KMS-11 (cell line): Measurements from ENCODE around the gene HSPA12A.

ENCODE experiments used
- H2AFZ ChIP-seq: fragments of 200-600 bp; sonication (generic); 2 replicates; pipeline ENCODE4 v1.6.1; 2016; ENCODE audit warnings: antibody characterized with exemption, mixed run types, low read depth
- H3K27ac ChIP-seq: fragments of 200-600 bp; sonication (generic); 2 replicates; pipeline ENCODE4 v1.6.1; 2016; ENCODE audit warnings: mild to moderate bottlenecking, mixed run types
- H3K27me3 ChIP-seq: fragments of 200-600 bp; sonication (generic); 2 replicates; pipeline ENCODE4 v1.6.1; 2017; ENCODE audit warnings: mild to moderate bottlenecking, low read depth, mixed run types, moderate library complexity; ENCODE audit not compliant: insufficient read depth
- H3K36me3 ChIP-seq: fragments of 200-600 bp; sonication (generic); 2 replicates; pipeline ENCODE4 v1.6.1; 2017; ENCODE audit warnings: mild to moderate bottlenecking, mixed run types; ENCODE audit not compliant: insufficient read depth
- H3K4me1 ChIP-seq: fragments of 200-600 bp; sonication (generic); 2 replicates; pipeline ENCODE4 v1.6.1; 2016; ENCODE audit warnings: mild to moderate bottlenecking, low read depth, mixed run types; ENCODE audit not compliant: poor library complexity, severe bottlenecking
- H3K4me2 ChIP-seq: fragments of 200-600 bp; sonication (generic); 2 replicates; pipeline ENCODE4 v1.7.0; 2016; ENCODE audit warnings: mild to moderate bottlenecking, mixed run types
- H3K4me3 ChIP-seq: fragments of 200-600 bp; sonication (generic); IDR thresholded peaks from 2 replicates; pipeline ENCODE4 v1.6.1; 2017; ENCODE audit warnings: low read depth, low read length, mixed read lengths; ENCODE audit not compliant: insufficient read depth
- H3K79me2 ChIP-seq: fragments of 200-600 bp; sonication (generic); 2 replicates; pipeline ENCODE4 v1.6.1; 2016; ENCODE audit warnings: low read depth, mixed run types; ENCODE audit not compliant: insufficient read depth
- H3K9ac ChIP-seq: fragments of 200-600 bp; sonication (generic); 2 replicates; pipeline ENCODE4 v1.6.1; 2016; ENCODE audit warnings: mild to moderate bottlenecking, mixed run types
- H4K20me1 ChIP-seq: fragments of 200-600 bp; sonication (generic); 2 replicates; pipeline ENCODE4 v1.6.1; 2016; ENCODE audit warnings: mild to moderate bottlenecking, mixed run types; ENCODE audit not compliant: insufficient read depth
- TF ChIP-seq, protein P1 (sequence below): fragments of 200-600 bp; sonication (generic); conservative IDR thresholded peaks from 2 replicates; pipeline ENCODE4 v1.6.1; 2017; ENCODE audit warnings: low read depth, mild to moderate bottlenecking, antibody characterized with exemption, low read length, moderate library complexity, mixed read lengths

HSPA12A gene

DNA sequence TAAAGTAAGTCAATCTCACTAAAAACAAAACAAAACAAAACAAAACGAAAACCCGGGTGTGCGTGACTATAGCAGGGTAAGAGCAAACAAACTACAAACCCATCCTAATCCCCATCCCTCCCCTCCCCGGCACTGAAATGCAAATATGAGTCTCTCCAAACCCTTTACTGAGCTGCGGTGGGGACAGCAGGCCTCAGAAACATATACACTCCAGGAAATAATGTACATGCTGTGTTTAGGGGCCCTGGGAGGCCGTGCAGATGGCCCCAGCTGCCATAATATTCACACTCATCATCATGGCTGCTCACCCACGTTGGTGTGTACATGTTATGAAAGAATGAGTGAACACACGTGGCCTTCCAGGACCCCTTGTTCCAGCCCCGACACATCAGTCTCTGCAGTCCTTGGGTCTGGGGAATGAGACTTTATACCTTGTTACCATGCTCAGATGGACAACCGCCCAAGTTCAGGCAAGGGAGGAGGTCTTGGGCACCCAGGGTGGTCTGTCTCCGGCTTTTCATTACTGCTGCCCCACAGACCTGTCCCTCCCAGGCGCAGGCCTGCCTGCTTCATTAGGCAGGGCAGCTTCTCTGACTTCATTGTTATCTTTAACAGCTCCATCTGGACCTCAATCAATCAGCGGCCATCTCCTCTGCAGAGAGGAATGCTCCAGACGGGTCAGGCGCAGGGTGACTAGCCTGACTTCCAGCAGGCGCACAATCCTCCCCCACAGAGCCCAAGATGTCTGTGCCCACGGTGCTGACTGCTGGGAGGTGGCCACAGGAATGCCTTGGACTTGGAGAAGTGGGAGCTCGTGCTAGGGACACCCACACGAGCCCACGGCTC is 20.6 kb downstream of the HSPA12A start:
- Histone ChIP-seq H3K27me3 (no peaks in the 10 kb centered on the region), H3K4me3 (no peak overlapping the region), H3K27ac (no peak overlapping the region), H3K36me3 (no peaks in the 10 kb centered on the region), H3K4me2 (no peak overlapping the region), H3K9ac (no peak overlapping the region), H3K4me1 (no peaks in the 10 kb centered on the region), H3K79me2 (no peaks in the 10 kb centered on the region), H2AFZ (no peak overlapping the region), H4K20me1 (no peaks in the 10 kb centered on the region)
- TF ChIP-seq, protein P1, sequence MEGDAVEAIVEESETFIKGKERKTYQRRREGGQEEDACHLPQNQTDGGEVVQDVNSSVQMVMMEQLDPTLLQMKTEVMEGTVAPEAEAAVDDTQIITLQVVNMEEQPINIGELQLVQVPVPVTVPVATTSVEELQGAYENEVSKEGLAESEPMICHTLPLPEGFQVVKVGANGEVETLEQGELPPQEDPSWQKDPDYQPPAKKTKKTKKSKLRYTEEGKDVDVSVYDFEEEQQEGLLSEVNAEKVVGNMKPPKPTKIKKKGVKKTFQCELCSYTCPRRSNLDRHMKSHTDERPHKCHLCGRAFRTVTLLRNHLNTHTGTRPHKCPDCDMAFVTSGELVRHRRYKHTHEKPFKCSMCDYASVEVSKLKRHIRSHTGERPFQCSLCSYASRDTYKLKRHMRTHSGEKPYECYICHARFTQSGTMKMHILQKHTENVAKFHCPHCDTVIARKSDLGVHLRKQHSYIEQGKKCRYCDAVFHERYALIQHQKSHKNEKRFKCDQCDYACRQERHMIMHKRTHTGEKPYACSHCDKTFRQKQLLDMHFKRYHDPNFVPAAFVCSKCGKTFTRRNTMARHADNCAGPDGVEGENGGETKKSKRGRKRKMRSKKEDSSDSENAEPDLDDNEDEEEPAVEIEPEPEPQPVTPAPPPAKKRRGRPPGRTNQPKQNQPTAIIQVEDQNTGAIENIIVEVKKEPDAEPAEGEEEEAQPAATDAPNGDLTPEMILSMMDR = no peak

DNA sequence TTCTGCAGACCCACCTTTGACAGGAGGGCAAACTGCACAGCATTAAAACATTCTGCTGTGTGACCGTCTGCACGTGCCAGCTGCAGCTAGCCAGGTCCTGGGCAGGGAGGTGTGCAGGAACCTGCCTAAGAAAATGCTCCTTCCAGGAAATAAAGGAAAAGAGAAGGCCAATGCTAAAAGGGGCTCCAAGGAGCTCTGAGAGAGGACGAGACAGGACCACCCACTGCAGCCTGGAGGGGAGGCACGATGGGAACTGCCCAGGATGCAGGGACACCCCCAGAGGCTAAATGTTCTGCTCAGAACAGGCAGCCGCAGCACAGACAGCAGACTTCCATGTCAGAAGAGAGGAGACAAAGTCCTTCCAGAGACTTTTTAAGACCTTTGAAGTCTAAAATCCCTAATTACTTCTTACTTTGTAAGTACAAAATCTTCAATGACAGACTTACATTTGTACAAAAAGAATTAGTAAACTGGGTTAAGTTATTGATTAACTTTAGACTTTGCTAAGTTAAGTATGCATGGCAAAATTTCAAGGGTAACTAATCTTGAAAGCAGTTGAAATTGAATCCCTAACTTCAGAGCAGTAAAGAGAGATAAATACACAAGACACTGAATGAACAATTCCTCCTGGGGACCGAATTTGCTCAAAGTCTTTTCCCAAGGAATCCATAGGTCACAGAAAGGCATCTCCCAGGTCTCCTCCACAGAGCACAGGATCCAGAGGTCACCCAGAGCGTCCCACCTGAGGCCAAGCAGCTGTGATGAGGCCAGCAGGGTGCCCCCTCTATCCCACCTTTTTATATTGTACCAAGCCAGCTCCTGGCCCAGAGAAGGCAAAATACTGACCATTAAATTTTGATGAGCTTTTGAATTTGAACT is 21.5 kb downstream of the HSPA12A start:
- no peaks in the 10 kb centered on the region for H3K36me3 ChIP-seq
- H3K4me1 ChIP-seq = no peaks in the 10 kb centered on the region

DNA sequence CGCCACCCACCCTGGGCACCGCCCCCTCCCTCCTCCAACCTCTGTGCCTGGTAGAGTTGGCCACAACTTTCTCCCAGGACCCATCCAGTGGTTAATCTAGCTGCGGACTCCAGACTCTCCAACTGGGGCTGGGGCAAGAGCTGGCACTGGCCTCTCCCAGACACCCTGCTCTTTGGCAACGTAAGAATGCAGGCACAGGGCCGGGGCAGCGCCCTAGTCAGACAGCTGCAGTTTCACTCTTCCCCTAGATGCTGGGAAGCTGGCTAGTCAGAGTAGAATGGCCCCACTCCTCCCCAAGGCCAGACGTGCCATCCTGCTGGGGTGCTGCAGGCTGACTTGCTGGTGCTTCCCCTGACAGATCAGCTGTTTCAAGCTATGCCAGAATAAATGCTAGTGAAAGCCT is 22.1 kb downstream of the HSPA12A start:
- no peaks in the 10 kb centered on the region for H3K79me2 ChIP-seq
- H3K4me3 ChIP-seq = no peak overlapping the region
- H3K36me3 ChIP-seq = no peaks in the 10 kb centered on the region
- H2AFZ ChIP-seq = no peak overlapping the region
- no peaks in the 10 kb centered on the region for H4K20me1 ChIP-seq
- H3K9ac ChIP-seq = no peak overlapping the region
- H3K27ac ChIP-seq = no peak overlapping the region
- no peak overlapping the region for H3K4me2 ChIP-seq
- TF ChIP-seq, protein P1 = no peak
- no peaks in the 10 kb centered on the region for H3K27me3 ChIP-seq
- H3K4me1 ChIP-seq = no peaks in the 10 kb centered on the region

More for the DNA sequence above, 21.5 kb downstream of the HSPA12A start:
- H4K20me1 ChIP-seq = no peaks in the 10 kb centered on the region
- no peaks in the 10 kb centered on the region for H3K27me3 ChIP-seq
- H3K4me3 ChIP-seq = no peak overlapping the region
- no peak overlapping the region for H3K27ac ChIP-seq
- no peak overlapping the region for H3K4me2 ChIP-seq
- H3K9ac ChIP-seq = no peak overlapping the region
- no peak overlapping the region for H2AFZ ChIP-seq
- H3K79me2 ChIP-seq = no peaks in the 10 kb centered on the region
- TF ChIP-seq, protein P1 = no peak

DNA sequence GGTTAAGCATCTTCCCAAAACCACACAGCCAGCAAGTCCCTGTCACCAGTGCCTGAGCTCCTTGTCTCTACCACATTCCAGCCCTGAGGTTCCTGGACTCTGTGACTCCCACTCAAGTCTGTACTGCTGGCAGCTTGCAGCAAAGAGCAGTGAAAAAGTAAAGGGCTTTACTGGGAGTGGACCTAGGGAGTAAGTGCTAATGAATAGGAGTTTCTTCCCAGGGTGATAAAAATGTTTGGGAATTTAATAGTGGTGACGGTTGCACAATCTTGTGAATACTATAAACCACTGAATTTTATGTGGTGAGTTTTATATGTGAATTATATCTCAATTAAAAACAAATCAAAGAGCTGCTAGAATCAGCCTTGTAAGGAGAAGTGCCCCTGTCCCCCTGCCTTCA is 22.6 kb downstream of the HSPA12A start:
- no peaks in the 10 kb centered on the region for H4K20me1 ChIP-seq
- no peaks in the 10 kb centered on the region for H3K79me2 ChIP-seq
- no peaks in the 10 kb centered on the region for H3K27me3 ChIP-seq
- H3K36me3 ChIP-seq = no peaks in the 10 kb centered on the region
- no peak overlapping the region for H3K4me3 ChIP-seq
- no peak overlapping the region for H3K9ac ChIP-seq
- no peak overlapping the region for H3K4me2 ChIP-seq
- no peak overlapping the region for H2AFZ ChIP-seq
- H3K27ac ChIP-seq = no peak overlapping the region
- TF ChIP-seq, protein P1 = no peak
- H3K4me1 ChIP-seq = no peaks in the 10 kb centered on the region
